Astrocyte (in vitro differentiated cells and primary cell): Measurements from ENCODE around the gene ARL15.

Source experiments
- EZH2 ChIP-seq: IDR thresholded peaks from 2 replicates; pipeline ENCODE4 v1.6.1; 2012; ENCODE audit warnings: mild to moderate bottlenecking, low read length, inconsistent platforms; ENCODE audit not compliant: insufficient read depth
- TF ChIP-seq, protein P1 (sequence below): IDR thresholded peaks from 2 replicates; pipeline ENCODE4 v1.5.1; 2011; ENCODE audit warnings: low read depth, mild to moderate bottlenecking, inconsistent platforms, low read length, moderate library complexity; ENCODE audit not compliant: insufficient read depth

DNA sequence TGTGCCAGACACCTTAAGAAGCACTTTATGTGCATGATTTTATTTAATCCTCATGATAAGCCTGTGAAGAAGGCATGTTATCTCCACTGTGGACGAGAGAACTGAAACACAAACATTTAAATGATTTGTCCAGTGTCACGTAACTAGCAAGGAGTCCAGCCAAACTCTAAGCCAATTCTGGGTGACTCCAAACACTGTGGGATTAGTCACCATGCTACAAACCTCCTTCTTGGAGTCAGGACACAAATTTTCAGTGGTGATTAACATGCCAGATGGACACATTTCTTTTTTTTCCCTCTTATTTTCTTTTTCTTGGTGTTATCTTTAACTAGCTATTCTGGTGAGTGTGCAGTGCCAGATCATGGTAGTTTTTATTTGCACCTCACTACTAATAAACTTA, 433.1 kb downstream of the ARL15 start:
- TF ChIP-seq, protein P1, sequence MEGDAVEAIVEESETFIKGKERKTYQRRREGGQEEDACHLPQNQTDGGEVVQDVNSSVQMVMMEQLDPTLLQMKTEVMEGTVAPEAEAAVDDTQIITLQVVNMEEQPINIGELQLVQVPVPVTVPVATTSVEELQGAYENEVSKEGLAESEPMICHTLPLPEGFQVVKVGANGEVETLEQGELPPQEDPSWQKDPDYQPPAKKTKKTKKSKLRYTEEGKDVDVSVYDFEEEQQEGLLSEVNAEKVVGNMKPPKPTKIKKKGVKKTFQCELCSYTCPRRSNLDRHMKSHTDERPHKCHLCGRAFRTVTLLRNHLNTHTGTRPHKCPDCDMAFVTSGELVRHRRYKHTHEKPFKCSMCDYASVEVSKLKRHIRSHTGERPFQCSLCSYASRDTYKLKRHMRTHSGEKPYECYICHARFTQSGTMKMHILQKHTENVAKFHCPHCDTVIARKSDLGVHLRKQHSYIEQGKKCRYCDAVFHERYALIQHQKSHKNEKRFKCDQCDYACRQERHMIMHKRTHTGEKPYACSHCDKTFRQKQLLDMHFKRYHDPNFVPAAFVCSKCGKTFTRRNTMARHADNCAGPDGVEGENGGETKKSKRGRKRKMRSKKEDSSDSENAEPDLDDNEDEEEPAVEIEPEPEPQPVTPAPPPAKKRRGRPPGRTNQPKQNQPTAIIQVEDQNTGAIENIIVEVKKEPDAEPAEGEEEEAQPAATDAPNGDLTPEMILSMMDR = no peak
- TF ChIP-seq EZH2 = no peak
